ENCODE results near the gene CCR7. TPM values are rescaled to one million over a fixed set of nuclear protein-coding genes. Genes with fewer than 3 reads are reported as not detected.

Gene CCR7
- total RNA-seq, 1 donor: not detected

- Histone ChIP-seq H2AFZ (ENCODE audit: low read length) (peak overlapping the region; percentile 59), H3K27ac (ENCODE audit: low read depth, low read length) (peak overlapping the region; percentile 94), H3K27me3 (ENCODE audit: insufficient read depth, low read length) (no peaks in the 10 kb centered on the region), H3K4me3 (ENCODE audit: insufficient read depth, low read length) (peak overlapping the region; percentile 23), H3K79me2 (ENCODE audit: insufficient read depth, low read length) (peaks cover 3% of the 10 kb centered on the region), H3K36me3 (ENCODE audit: insufficient read depth, low read length) (no peaks in the 10 kb centered on the region), H4K20me1 (ENCODE audit: insufficient read depth, low read length) (no peaks in the 10 kb centered on the region), H3K4me2 (ENCODE audit: insufficient read depth, low read length) (peak overlapping the region; percentile 74), H3K9me3 (ENCODE audit: low read depth, low read length) (no peaks in the 10 kb centered on the region), H3K4me1 (ENCODE audit: insufficient read depth, low read length) (peaks cover 36% of the 10 kb centered on the region)
- TF ChIP-seq, protein P1, sequence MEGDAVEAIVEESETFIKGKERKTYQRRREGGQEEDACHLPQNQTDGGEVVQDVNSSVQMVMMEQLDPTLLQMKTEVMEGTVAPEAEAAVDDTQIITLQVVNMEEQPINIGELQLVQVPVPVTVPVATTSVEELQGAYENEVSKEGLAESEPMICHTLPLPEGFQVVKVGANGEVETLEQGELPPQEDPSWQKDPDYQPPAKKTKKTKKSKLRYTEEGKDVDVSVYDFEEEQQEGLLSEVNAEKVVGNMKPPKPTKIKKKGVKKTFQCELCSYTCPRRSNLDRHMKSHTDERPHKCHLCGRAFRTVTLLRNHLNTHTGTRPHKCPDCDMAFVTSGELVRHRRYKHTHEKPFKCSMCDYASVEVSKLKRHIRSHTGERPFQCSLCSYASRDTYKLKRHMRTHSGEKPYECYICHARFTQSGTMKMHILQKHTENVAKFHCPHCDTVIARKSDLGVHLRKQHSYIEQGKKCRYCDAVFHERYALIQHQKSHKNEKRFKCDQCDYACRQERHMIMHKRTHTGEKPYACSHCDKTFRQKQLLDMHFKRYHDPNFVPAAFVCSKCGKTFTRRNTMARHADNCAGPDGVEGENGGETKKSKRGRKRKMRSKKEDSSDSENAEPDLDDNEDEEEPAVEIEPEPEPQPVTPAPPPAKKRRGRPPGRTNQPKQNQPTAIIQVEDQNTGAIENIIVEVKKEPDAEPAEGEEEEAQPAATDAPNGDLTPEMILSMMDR (IDR thresholded peaks at IDR 0.05; ENCODE audit: extremely low read depth, low read depth, low read length): peak; percentile 100
- peak; percentile 98 for DNase-seq (ENCODE audit: insufficient read length, low spot score, missing footprints)
Measured at GRCh38 chr17:40559954-40560591, 5.2 kb downstream of the CCR7 start.

- H3K36me3 ChIP-seq (ENCODE audit: insufficient read depth, low read length): no peaks in the 10 kb centered on the region
- H3K79me2 ChIP-seq (ENCODE audit: insufficient read depth, low read length): peaks cover 5% of the 10 kb centered on the region
- no peak overlapping the region for H3K4me3 ChIP-seq (ENCODE audit: insufficient read depth, low read length)
- TF ChIP-seq, protein P1 (IDR thresholded peaks at IDR 0.05; ENCODE audit: extremely low read depth, low read depth, low read length): no peak
- H3K27ac ChIP-seq (ENCODE audit: low read depth, low read length): peak overlapping the region; percentile 94
- DNase-seq (ENCODE audit: insufficient read length, low spot score, missing footprints): no peak
- H2AFZ ChIP-seq (ENCODE audit: low read length): no peak overlapping the region
- H3K27me3 ChIP-seq (ENCODE audit: insufficient read depth, low read length): no peaks in the 10 kb centered on the region
- H3K9me3 ChIP-seq (ENCODE audit: low read depth, low read length): no peaks in the 10 kb centered on the region
- no peak overlapping the region for H3K4me2 ChIP-seq (ENCODE audit: insufficient read depth, low read length)
- no peaks in the 10 kb centered on the region for H4K20me1 ChIP-seq (ENCODE audit: insufficient read depth, low read length)
- H3K4me1 ChIP-seq (ENCODE audit: insufficient read depth, low read length): peaks cover 40% of the 10 kb centered on the region
Measured at GRCh38 chr17:40559564-40559916, 5.7 kb downstream of the CCR7 start.

DNA sequence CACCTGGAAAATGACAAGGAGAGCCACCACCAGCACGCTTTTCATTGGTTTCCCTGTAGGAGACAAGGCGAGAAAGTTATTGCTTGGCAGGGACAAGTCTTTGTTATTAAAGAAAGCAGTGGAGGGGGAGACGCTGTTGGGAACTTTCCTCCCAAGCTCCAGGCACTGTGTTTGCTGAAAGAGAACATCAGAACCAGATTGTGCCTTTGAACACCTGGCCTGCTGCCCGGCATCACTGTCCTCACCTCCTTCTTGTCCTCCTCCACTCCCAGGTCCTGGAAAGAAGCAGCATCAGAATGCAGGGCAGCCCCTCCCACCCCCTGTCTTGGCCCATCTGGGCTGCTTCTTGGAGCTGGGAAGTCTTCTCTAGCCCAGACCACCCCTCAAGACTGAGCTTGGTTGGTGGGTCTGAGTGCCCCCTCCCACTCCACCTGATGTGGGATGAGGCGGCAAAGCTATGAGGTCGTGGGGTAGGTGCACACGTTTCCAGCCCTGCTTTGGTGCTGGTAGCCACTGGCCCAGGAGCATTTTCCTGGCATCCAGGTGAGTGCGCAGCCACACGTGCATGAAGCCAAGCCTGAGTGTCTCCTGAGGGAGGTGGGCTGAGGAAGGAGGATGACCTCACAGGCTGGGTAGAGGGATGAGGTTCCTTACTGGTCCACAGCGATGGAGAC, 6.2 kb downstream of the CCR7 start:
- Histone ChIP-seq H2AFZ (ENCODE audit: low read length) (no peak overlapping the region), H3K4me3 (ENCODE audit: insufficient read depth, low read length) (no peak overlapping the region), H3K4me2 (ENCODE audit: insufficient read depth, low read length) (no peak overlapping the region), H3K27me3 (ENCODE audit: insufficient read depth, low read length) (no peaks in the 10 kb centered on the region), H4K20me1 (ENCODE audit: insufficient read depth, low read length) (no peaks in the 10 kb centered on the region), H3K27ac (ENCODE audit: low read depth, low read length) (peak overlapping the region; percentile 94), H3K9me3 (ENCODE audit: low read depth, low read length) (no peaks in the 10 kb centered on the region), H3K36me3 (ENCODE audit: insufficient read depth, low read length) (no peaks in the 10 kb centered on the region), H3K79me2 (ENCODE audit: insufficient read depth, low read length) (peaks cover 5% of the 10 kb centered on the region), H3K4me1 (ENCODE audit: insufficient read depth, low read length) (peaks cover 44% of the 10 kb centered on the region)
- DNase-seq (ENCODE audit: insufficient read length, low spot score, missing footprints): no peak
- TF ChIP-seq, protein P1 (IDR thresholded peaks at IDR 0.05; ENCODE audit: extremely low read depth, low read depth, low read length): no peak

GRCh38 chr17:40558300-40558889, 6.9 kb downstream of the CCR7 start:
- Histone ChIP-seq H4K20me1 (ENCODE audit: insufficient read depth, low read length) (no peaks in the 10 kb centered on the region), H3K79me2 (ENCODE audit: insufficient read depth, low read length) (peaks cover 5% of the 10 kb centered on the region), H3K27ac (ENCODE audit: low read depth, low read length) (peak overlapping the region; percentile 94), H3K36me3 (ENCODE audit: insufficient read depth, low read length) (no peaks in the 10 kb centered on the region), H2AFZ (ENCODE audit: low read length) (no peak overlapping the region), H3K4me1 (ENCODE audit: insufficient read depth, low read length) (peaks cover 49% of the 10 kb centered on the region), H3K4me2 (ENCODE audit: insufficient read depth, low read length) (no peak overlapping the region), H3K4me3 (ENCODE audit: insufficient read depth, low read length) (no peak overlapping the region), H3K27me3 (ENCODE audit: insufficient read depth, low read length) (no peaks in the 10 kb centered on the region), H3K9me3 (ENCODE audit: low read depth, low read length) (no peaks in the 10 kb centered on the region)
- TF ChIP-seq, protein P1 (IDR thresholded peaks at IDR 0.05; ENCODE audit: extremely low read depth, low read depth, low read length): no peak
- peak; percentile 46 for DNase-seq (ENCODE audit: insufficient read length, low spot score, missing footprints)

Data from osteoblast (primary cell).